Testis (tissue), 3 donors: ENCODE results near the gene EMX2. TPM values are rescaled to one million over a fixed set of nuclear protein-coding genes. Genes with fewer than 3 reads are reported as not detected.

Experiments
- DNase-seq: peaks from one replicate; pipeline ENCODE4 v3.0.0-alpha.2; 2019
- H3K27ac ChIP-seq, 2 donors: fragments of 200-600 bp; sonication (generic); one replicate each; pipeline ENCODE4 v1.5.1; 2019
- H3K27me3 ChIP-seq: fragments of 200-600 bp; sonication (generic); one replicate; pipeline ENCODE4 v1.5.1; 2019
- H3K36me3 ChIP-seq: fragments of 200-600 bp; sonication (generic); one replicate; pipeline ENCODE4 v1.5.1; 2017; ENCODE audit warnings: low read depth; ENCODE audit errors: missing control alignments
- H3K4me1 ChIP-seq: fragments of 200-600 bp; sonication (generic); one replicate; pipeline ENCODE4 v1.5.1; 2019
- H3K4me3 ChIP-seq, 2 donors: fragments of 200-600 bp; sonication (generic); one replicate each; pipeline ENCODE4 v1.5.1; 2017 to 2019
- H3K9me3 ChIP-seq: fragments of 200-600 bp; sonication (generic); one replicate; pipeline ENCODE4 v1.5.1; 2017
- CTCF ChIP-seq, 3 experiments: fragments of 450-650 bp in 2 of 3; fragments of 200-600 bp in 1 of 3; sonication (generic) in 1 of 3; IDR thresholded peaks; one replicate each; pipeline ENCODE4 v1.5.1; 2016 to 2019; ENCODE audit warnings: antibody characterized with exemption in 3 of 3, mild to moderate bottlenecking in 2 of 3, moderate library complexity in 1 of 3
- POLR2A ChIP-seq: fragments of 450-650 bp; IDR thresholded peaks from one replicate; pipeline ENCODE4 v1.6.1; 2017; ENCODE audit warnings: antibody characterized with exemption, mild to moderate bottlenecking, moderate library complexity
- WGBS, 2 donors: methylation state at CpG; one replicate each; pipeline ENCODE4 v1.1.5; 2018; 5-methylcytosine and 5-hydroxymethylcytosine counted together
- intact Hi-C: fragments of 100-400 bp; cut with DNase I; formaldehyde crosslinking; loops from one replicate; pipeline ENCODE4 v1.15.1; 2023; ENCODE audit warnings: low total_unique reads
- polyA plus RNA-seq: library from polyadenylated mRNA; stranded (reverse); fragments of 350-450 nt; fragmentation: Illumina TruSeq; extraction: RNeasy Lipid Tissue Mini Kit (QIAGEN cat#74804); gene quantifications from one replicate; pipeline ENCODE4 v1.2.3, GENCODE V29; 2014; ENCODE audit warnings: low read depth, low replicate concordance; ENCODE audit not compliant: insufficient read depth
- total RNA-seq, 2 donors: library from RNA; depleted of rRNA; stranded (reverse); fragments of >200 nt; gene quantifications; one replicate each; pipeline ENCODE4 v1.2.3, GENCODE V29; 2016

Gene EMX2
- total and polyA plus RNA-seq, 3 donors from 2014 or later, result 1.5 to 6.9 (median 1.9) TPM

- Histone ChIP-seq H3K9me3 (no peaks in the 10 kb centered on the region), H3K4me3 (no peak overlapping the region), H3K27me3 (no peaks in the 10 kb centered on the region), H3K4me1 (no peaks in the 10 kb centered on the region), H3K36me3 (no peaks in the 10 kb centered on the region), H3K27ac (no peak overlapping the region)
- no peak for DNase-seq
- intact Hi-C loops, result no loop called here
- 52 to 61% methylated on average over 8 to 9 of the region's 9 CpGs for WGBS, 2 donors
- TF ChIP-seq POLR2A (no peak), CTCF (IDR thresholded peaks at IDR 0.05) (no peak)
Measured at GRCh38 chr10:117569610-117570390, 27.3 kb downstream of the EMX2 start.

- Histone ChIP-seq H3K27me3 (no peaks in the 10 kb centered on the region), H3K36me3 (no peaks in the 10 kb centered on the region), H3K4me1 (no peaks in the 10 kb centered on the region), H3K9me3 (no peaks in the 10 kb centered on the region), H3K27ac (no peak overlapping the region), H3K4me3 (no peak overlapping the region)
- no peak for DNase-seq
- TF ChIP-seq CTCF (IDR thresholded peaks at IDR 0.05) (no peak), POLR2A (no peak)
- intact Hi-C loops, result no loop called here
- 70 to 77% methylated on average over 5 of the region's 5 CpGs for WGBS, 2 donors
Measured at GRCh38 chr10:117570880-117571279, 28.3 kb downstream of the EMX2 start.

- 65 to 74% methylated on average over 11 of the region's 11 CpGs for WGBS, 2 donors
- intact Hi-C loops, result no loop called here
Measured at GRCh38 chr10:117574498-117575146, 32.1 kb downstream of the EMX2 start.

GRCh38 chr10:117578490-117578889 is 35.9 kb downstream of the EMX2 start:
- no peaks in the 10 kb centered on the region for H3K36me3 ChIP-seq
- no peak for DNase-seq
- no peaks in the 10 kb centered on the region for H3K27me3 ChIP-seq
- no peak for TF ChIP-seq POLR2A
- no peak for TF ChIP-seq CTCF (IDR thresholded peaks at IDR 0.05)
- no peak overlapping the region for H3K27ac ChIP-seq
- no peaks in the 10 kb centered on the region for H3K4me1 ChIP-seq
- 74 to 83% methylated on average over 3 of the region's 3 CpGs for WGBS, 2 donors
- intact Hi-C loops, result no loop called here
- no peaks in the 10 kb centered on the region for H3K9me3 ChIP-seq
- no peak overlapping the region for H3K4me3 ChIP-seq

More at GRCh38 chr10:117574498-117575146, 32.1 kb downstream of the EMX2 start:
- Histone ChIP-seq H3K27me3 (no peaks in the 10 kb centered on the region), H3K4me3 (no peak overlapping the region), H3K9me3 (no peaks in the 10 kb centered on the region), H3K4me1 (no peaks in the 10 kb centered on the region), H3K36me3 (no peaks in the 10 kb centered on the region), H3K27ac (no peak overlapping the region)
- TF ChIP-seq POLR2A, result no peak
- TF ChIP-seq CTCF (IDR thresholded peaks at IDR 0.05), result no peak
- no peak for DNase-seq
